Right lobe of liver (tissue), 6 donors: ENCODE data around the gene APBB1. TPM values are rescaled to one million over a fixed set of nuclear protein-coding genes. Genes with fewer than 3 reads are reported as not detected.

Source experiments
- ATAC-seq, 4 donors: fragments of 200-7000 bp; cut with Tn5 transposase; one replicate each; pipeline ENCODE4 v1.9.1; 2020; ENCODE audit warnings: mild to moderate bottlenecking in 4 of 4, moderate library complexity in 4 of 4
- DNase-seq, 3 donors: peaks; one replicate each; pipeline ENCODE4 v3.0.0-alpha.2; 2020
- H3K27ac ChIP-seq, 3 donors: fragments of 200-600 bp; one replicate each; pipeline ENCODE4 v1.8.0; 2022
- H3K27me3 ChIP-seq, 2 donors: fragments of 200-600 bp; one replicate each; pipeline ENCODE4 v1.8.0; 2022
- H3K36me3 ChIP-seq, 4 donors: fragments of 200-600 bp; sonication (generic) in 1 of 4; one replicate each; pipeline versions ENCODE4 v1.5.1 to v1.8.0; 2017 to 2022; ENCODE audit warnings: control low read depth in 1 of 4
- H3K4me1 ChIP-seq, 4 donors: fragments of 200-600 bp; sonication (generic) in 1 of 4; one replicate each; pipeline versions ENCODE4 v1.5.1 to v1.8.0; 2017 to 2022; ENCODE audit warnings: control low read depth in 1 of 4
- H3K4me3 ChIP-seq, 3 donors: fragments of 200-600 bp; one replicate each; pipeline ENCODE4 v1.8.0; 2022
- H3K9me3 ChIP-seq, 4 donors: fragments of 200-600 bp; sonication (generic) in 1 of 4; one replicate each; pipeline versions ENCODE4 v1.5.1 to v1.8.0; 2017 to 2022; ENCODE audit warnings: control low read depth in 1 of 4
- CTCF ChIP-seq, 4 donors: fragments of 200-600 bp in 3 of 4; fragments of 450-650 bp in 1 of 4; IDR thresholded peaks; one replicate each; pipeline versions ENCODE4 v1.5.1 to v1.8.0; 2016 to 2022; ENCODE audit warnings: antibody characterized with exemption in 4 of 4, mild to moderate bottlenecking in 2 of 4
- POLR2A ChIP-seq: fragments of 450-650 bp; IDR thresholded peaks from one replicate; pipeline ENCODE4 v1.6.1; 2017; ENCODE audit warnings: antibody characterized with exemption, mild to moderate bottlenecking
- WGBS: methylation state at CpG from one replicate; pipeline ENCODE4 v1.1.6; 2018; ENCODE audit warnings: low coverage, low lambda C conversion rate; ENCODE audit not compliant: insufficient coverage; ENCODE audit errors: missing lambda C conversion rate; 5-methylcytosine and 5-hydroxymethylcytosine counted together
- intact Hi-C, 2 donors: fragments of 100-400 bp; cut with DNase I; formaldehyde crosslinking; loops; one replicate each; pipeline versions ENCODE4 v1.11.2 to v1.14.1; 2022
- total RNA-seq, 6 experiments: library from RNA; depleted of rRNA in 2 of 6; stranded (reverse); fragments of >200 nt in 2 of 6; fragmentation: NEBNext Ultra II Directional in 3 of 6; extraction: Animal tissue kit (Norgen Biotek cat#: 25700) in 3 of 6; gene quantifications; one replicate each; pipeline versions ENCODE4 v1.1.0 to v1.2.4, GENCODE V29; 2016 to 2023
- donor health status: DM: no; HTN: yes; CAD: no.
- donor health status: DM: no; HTN: no; CAD: no.
- donor health status: DM: no; HTN: no; CAD: no.
- donor health status: DM: no; HTN: yes; CAD: no.
- donor health status: DM: no; HTN: yes; CAD: no.

The APBB1 gene
- total RNA-seq, 6 experiments from 2014 or later = 3.3 to 5.6 (median 3.8) TPM

- Histone ChIP-seq H3K4me1 (no peaks in the 10 kb centered on the region), H3K4me3 (no peak overlapping the region), H3K27ac (no peak overlapping the region), H3K27me3 (no peaks in the 10 kb centered on the region), H3K36me3 (no peaks in the 10 kb centered on the region), H3K9me3 (no peaks in the 10 kb centered on the region)
- intact Hi-C loops = no loop called here
- no peak for DNase-seq
- ATAC-seq = no peak
- no peak for TF ChIP-seq POLR2A
- WGBS = 100% methylated on average over 1 of the region's 13 CpGs
Measured at GRCh38 chr11:6405052-6405667, 13.7 kb downstream of the APBB1 start.

- Histone ChIP-seq H3K27ac (no peak overlapping the region), H3K27me3 (no peaks in the 10 kb centered on the region), H3K4me1 (no peaks in the 10 kb centered on the region), H3K36me3 (no peaks in the 10 kb centered on the region), H3K9me3 (no peaks in the 10 kb centered on the region), H3K4me3 (no peak overlapping the region)
- ATAC-seq (no peak), DNase-seq (no peak)
- 74% methylated on average over 12 of the region's 16 CpGs for WGBS
- TF ChIP-seq POLR2A (no peak), CTCF (IDR thresholded peaks at IDR 0.05) (no peak)
- intact Hi-C loops = no loop called here
Measured at GRCh38 chr11:6404342-6405051, 14.4 kb downstream of the APBB1 start.

- intact Hi-C loops = no loop called here
- H3K4me1 ChIP-seq = no peaks in the 10 kb centered on the region
- ATAC-seq (no peak), DNase-seq (no peak)
- no peaks in the 10 kb centered on the region for H3K9me3 ChIP-seq
- no peaks in the 10 kb centered on the region for H3K36me3 ChIP-seq
- no CpG with 5 or more reads among the region's 8 CpGs for WGBS
- H3K27ac ChIP-seq = no peak overlapping the region
- H3K4me3 ChIP-seq = no peak overlapping the region
- TF ChIP-seq POLR2A (no peak), CTCF (IDR thresholded peaks at IDR 0.05) (no peak)
- H3K27me3 ChIP-seq = no peaks in the 10 kb centered on the region
Measured at GRCh38 chr11:6403539-6403938, 15.4 kb downstream of the APBB1 start.

- no peaks in the 10 kb centered on the region for H3K36me3 ChIP-seq
- DNase-seq (no peak), ATAC-seq (peak in 2 of 4 donors; percentile 43 to 51)
- 61% methylated on average over 7 of the region's 7 CpGs for WGBS
- TF ChIP-seq POLR2A (no peak), CTCF (IDR thresholded peaks at IDR 0.05) (no peak)
- H3K4me3 ChIP-seq = no peak overlapping the region
- H3K9me3 ChIP-seq = no peaks in the 10 kb centered on the region
- H3K4me1 ChIP-seq = no peaks in the 10 kb centered on the region
- no peaks in the 10 kb centered on the region for H3K27me3 ChIP-seq
- no peak overlapping the region for H3K27ac ChIP-seq
- intact Hi-C loops = no loop called here
Measured at GRCh38 chr11:6402561-6402981, 16.3 kb downstream of the APBB1 start.

GRCh38 chr11:6402061-6402470 lies 16.8 kb downstream of the APBB1 start:
- TF ChIP-seq POLR2A = no peak
- TF ChIP-seq CTCF (IDR thresholded peaks at IDR 0.05) = no peak
- no peak for DNase-seq
- H3K4me1 ChIP-seq = no peaks in the 10 kb centered on the region
- no peaks in the 10 kb centered on the region for H3K27me3 ChIP-seq
- H3K27ac ChIP-seq = no peak overlapping the region
- no CpG with 5 or more reads among the region's 12 CpGs for WGBS
- H3K9me3 ChIP-seq = no peaks in the 10 kb centered on the region
- intact Hi-C loops = no loop called here
- H3K36me3 ChIP-seq = no peaks in the 10 kb centered on the region
- no peak overlapping the region for H3K4me3 ChIP-seq
- ATAC-seq = peak in 2 of 4 donors; percentile 18 to 19
